ENCODE measurements around the gene SLC24A3.

Gene SLC24A3

GRCh38 chr20:19758133-19758500 is 545.7 kb downstream of the SLC24A3 start, which contains the start of gene RIN2:
TSS of gene RIN2 (plus strand) at chr20:19758258. CDS start at chr20:19889602, 131,344 bp downstream.
- DNase-seq, result no peak

GRCh38 chr20:19758501-19759331 is 546.3 kb downstream of the SLC24A3 start:
- DNase-seq, result no peak

DNA sequence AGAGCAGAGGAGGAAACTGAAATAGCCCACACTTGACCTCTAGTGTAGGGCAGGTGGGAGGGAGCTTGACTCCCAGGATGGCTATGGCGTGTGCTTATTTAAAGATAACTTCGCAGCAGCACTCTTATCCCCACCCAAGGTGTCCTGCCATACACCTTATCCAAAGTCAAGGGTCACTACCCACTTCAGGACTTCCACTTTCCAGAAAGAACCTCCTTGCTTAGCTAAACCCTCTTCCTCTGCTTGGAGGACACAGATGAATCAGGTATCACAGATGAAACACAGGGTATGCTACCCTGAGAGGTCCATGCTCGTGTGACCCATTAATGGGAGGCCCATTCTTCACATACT is 547.9 kb downstream of the SLC24A3 start:
- no peak for DNase-seq

- DNase-seq, result no peak
These were observed 548.9 kb downstream of the SLC24A3 start for GRCh38 chr20:19761326-19761725.

DNA sequence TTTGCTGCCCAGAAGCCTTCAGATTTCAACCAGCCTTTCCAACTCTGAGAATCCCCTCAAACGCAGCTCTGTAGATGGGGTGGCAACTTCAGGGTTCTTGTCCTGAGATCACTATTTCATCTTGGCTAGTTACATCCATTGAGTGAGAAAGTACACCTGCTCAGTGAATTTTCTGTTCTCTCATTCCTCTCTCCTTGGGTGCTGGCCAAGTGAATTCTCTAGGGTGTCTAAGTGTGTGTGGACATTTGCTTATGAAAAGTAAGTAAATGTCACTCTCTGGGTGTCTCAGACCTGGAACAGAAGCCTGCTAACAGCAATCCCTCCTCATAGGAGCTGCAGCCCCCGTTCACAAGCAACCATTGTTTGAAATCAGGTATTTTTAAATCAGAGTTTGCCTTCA is 549.4 kb downstream of the SLC24A3 start:
- no peak for DNase-seq

GRCh38 chr20:19764207-19764606 is 551.8 kb downstream of the SLC24A3 start:
- DNase-seq, result no peak

GRCh38 chr20:19765266-19765665 is 552.8 kb downstream of the SLC24A3 start:
- DNase-seq, result no peak

GRCh38 chr20:19765913-19766312 is 553.5 kb downstream of the SLC24A3 start:
- no peak for DNase-seq

DNA sequence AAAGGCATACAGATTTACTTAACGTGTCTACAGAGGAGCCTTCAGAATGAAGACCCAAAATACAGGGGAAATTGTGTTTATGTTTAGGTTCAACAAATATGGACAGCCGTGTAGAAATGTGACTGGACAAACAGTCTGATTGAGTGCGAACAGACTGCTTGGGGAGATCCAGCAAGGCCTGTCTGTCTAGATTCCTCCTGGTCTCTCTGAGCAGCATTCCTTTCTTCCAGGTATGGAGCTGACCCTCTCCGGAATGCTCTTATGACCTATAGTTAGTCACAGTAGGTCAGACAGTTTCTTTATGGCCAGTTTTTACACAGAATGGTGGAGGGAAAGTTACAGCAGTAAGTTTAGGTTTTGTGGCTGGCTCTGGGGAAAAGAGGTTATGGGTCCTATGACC is 554.6 kb downstream of the SLC24A3 start:
- no peak for DNase-seq

GRCh38 chr20:19768325-19768842 is 555.9 kb downstream of the SLC24A3 start:
- no peak for DNase-seq

- DNase-seq, result no peak
These were observed 557.1 kb downstream of the SLC24A3 start for GRCh38 chr20:19769507-19769906.

DNA sequence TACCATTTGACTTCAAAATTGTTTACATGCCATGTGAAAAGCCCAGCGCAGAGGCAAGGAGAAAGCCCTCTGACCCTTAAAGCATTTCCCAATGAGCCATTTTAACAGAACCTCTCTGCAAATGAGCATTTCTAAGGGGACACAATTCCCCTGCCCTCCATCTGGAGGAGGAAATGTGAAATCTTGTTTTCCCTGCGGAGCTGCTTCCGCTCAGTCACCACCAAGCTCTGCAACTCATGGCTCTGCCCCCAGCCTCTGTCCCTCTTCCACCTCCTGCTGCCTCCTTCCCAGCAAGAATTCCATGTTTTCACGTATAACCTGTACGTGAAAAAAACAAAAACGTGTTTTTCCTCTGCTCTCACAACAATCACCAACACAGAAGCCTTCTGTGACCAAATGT is 557.9 kb downstream of the SLC24A3 start:
- no peak for DNase-seq

DNA sequence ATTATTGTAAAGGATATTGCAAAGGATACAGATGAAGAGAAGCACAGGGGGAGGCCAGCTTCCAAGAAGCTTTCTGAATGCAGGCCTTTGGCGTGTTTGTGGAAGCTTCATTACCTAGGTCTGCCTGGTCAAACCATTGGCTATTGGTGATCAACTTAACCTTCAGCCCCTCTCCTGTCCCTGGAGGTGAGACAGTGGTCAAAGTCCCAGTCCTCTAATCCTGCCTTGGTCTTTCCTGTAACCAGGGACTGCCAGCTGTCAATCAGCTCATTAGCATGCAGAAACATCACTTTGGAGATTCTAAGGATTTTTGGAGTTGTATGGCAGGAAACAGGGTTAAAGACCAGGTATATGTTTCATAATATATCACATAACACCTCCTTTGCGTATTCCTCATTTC is 558.6 kb downstream of the SLC24A3 start:
- no peak for DNase-seq

Measured in T-helper 9 cell (primary cell).